Measurements from ENCODE around the gene NEU1.
"Not testable (repeated sequence)": the region's sequence is repeated elsewhere in the genome, so short reads cannot be mapped to it uniquely, and the experiment has no call there.

Gene NEU1

DNA sequence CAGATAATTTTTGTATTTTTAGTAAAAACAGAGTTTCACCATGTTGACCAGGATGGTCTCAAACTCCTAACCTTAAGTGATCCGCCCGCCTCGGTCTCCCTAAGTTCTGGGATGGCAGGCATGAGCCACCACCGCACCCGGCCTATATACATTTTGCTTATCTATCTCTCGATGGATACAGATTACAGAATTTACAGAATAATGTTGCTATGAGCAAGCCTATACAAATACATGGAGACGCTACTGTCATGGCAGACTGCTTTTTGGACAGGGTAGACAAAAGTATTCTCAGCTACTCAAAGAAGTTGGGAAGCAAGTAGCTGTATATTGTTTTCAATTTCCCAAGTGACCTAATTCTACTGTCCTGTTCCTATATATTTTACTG lies 49.2 kb downstream of the NEU1 start:
- TF ChIP-seq JUND (IDR thresholded peaks at IDR 0.05; ENCODE audit: low read depth): no peak
- DNase-seq (ENCODE audit: low read depth in 1 of 2, low spot score in 1 of 2): no peak
- in situ Hi-C loops (cut with HindIII; ENCODE audit: low pct_unique_long_range_greater_than_20kb, low sequenced_read_pairs): no loop called here

DNA sequence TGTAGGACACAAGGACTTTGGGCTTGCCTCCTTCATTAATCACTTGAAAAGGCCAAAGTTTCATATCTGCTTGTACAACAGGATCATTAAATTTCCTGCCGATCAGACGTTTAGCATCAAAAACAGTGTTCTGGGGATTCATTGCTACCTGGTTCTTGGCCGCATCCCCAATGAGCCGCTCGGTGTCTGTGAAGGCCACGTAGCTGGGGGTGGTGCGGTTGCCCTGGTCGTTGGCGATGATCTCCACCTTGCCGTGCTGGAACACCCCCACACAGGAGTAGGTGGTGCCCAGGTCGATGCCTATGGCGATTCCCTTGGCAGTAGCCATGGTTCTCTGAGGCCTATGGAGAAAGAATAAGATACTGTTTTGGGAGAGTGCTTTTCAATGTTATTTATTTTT lies 51.0 kb downstream of the NEU1 start:
- no peak for DNase-seq (ENCODE audit: low read depth in 1 of 2, low spot score in 1 of 2)
- in situ Hi-C loops (cut with HindIII; ENCODE audit: low pct_unique_long_range_greater_than_20kb, low sequenced_read_pairs): no loop called here
- no peak for TF ChIP-seq JUND (IDR thresholded peaks at IDR 0.05; ENCODE audit: low read depth)

DNA sequence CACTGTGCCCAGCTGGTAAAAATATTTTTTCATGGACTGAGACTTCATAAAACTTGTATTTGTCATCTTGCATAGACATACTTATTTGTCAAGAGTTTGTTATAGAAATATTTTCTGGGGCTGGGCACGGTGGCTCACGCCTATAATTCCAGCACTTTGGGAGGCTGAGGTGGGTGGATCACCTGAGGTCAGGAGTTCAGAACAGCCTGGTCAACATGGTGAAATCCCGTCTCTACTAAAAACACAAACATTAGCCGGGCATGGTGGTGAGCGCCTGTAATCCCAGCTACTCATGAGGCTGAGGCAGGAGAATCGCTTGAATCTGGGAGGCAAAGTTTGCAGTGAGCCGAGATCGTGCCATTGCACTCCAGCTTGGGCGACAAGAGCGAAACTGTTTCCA lies 54.0 kb downstream of the NEU1 start:
- DNase-seq (ENCODE audit: low read depth in 1 of 2, low spot score in 1 of 2); in situ Hi-C loops (cut with HindIII; ENCODE audit: low pct_unique_long_range_greater_than_20kb, low sequenced_read_pairs): not testable (repeated sequence)

Data from T47D (cell line).